ENCODE results near the gene SLC2A4RG. TPM values are rescaled to one million over a fixed set of nuclear protein-coding genes. Genes with fewer than 3 reads are reported as not detected.
A peak's percentile ranks its signal among the peaks of the same experiment; 100 is the strongest.

Gene SLC2A4RG
- total RNA-seq, 1 donor from 2014 or later = 64.1 TPM

- H3K4me3 ChIP-seq = no peak overlapping the region
- DNase-seq (peak; percentile 65), ATAC-seq (no peak)
- peaks cover under 1% of the 10 kb centered on the region for H3K4me1 ChIP-seq
- H3K36me3 ChIP-seq = peaks cover 22% of the 10 kb centered on the region
- H3K27ac ChIP-seq = no peak overlapping the region
- no peaks in the 10 kb centered on the region for H3K9me3 ChIP-seq
- H3K27me3 ChIP-seq = no peaks in the 10 kb centered on the region
- TF ChIP-seq CTCF (IDR thresholded peaks at IDR 0.05) = no peak
- intact Hi-C loops (cut with DNase I) = no loop called here
These were observed 7.3 kb downstream of the SLC2A4RG start for GRCh38 chr20:63746751-63747315.

GRCh38 chr20:63747622-63748069 lies 8.1 kb downstream of the SLC2A4RG start:
- peaks cover 14% of the 10 kb centered on the region for H3K36me3 ChIP-seq
- no peak overlapping the region for H3K27ac ChIP-seq
- no peak overlapping the region for H3K4me3 ChIP-seq
- no peaks in the 10 kb centered on the region for H3K27me3 ChIP-seq
- ATAC-seq = no peak
- intact Hi-C loops (cut with DNase I) = no loop called here
- no peak for DNase-seq
- H3K9me3 ChIP-seq = no peaks in the 10 kb centered on the region
- no peaks in the 10 kb centered on the region for H3K4me1 ChIP-seq
- TF ChIP-seq CTCF (IDR thresholded peaks at IDR 0.05) = no peak

- H3K9me3 ChIP-seq = no peaks in the 10 kb centered on the region
- H3K4me3 ChIP-seq = no peak overlapping the region
- no peak for TF ChIP-seq CTCF (IDR thresholded peaks at IDR 0.05)
- peaks cover 8% of the 10 kb centered on the region for H3K36me3 ChIP-seq
- no peak for DNase-seq
- intact Hi-C loops (cut with DNase I) = no loop called here
- no peaks in the 10 kb centered on the region for H3K27me3 ChIP-seq
- no peaks in the 10 kb centered on the region for H3K4me1 ChIP-seq
- no peak for ATAC-seq
- H3K27ac ChIP-seq = no peak overlapping the region
These were observed 8.7 kb downstream of the SLC2A4RG start for GRCh38 chr20:63748070-63748933.

- TF ChIP-seq CTCF (IDR thresholded peaks at IDR 0.05) = no peak
- no peaks in the 10 kb centered on the region for H3K9me3 ChIP-seq
- no peak for ATAC-seq
- intact Hi-C loops (cut with DNase I) = no loop called here
- H3K27ac ChIP-seq = no peak overlapping the region
- peaks cover 2% of the 10 kb centered on the region for H3K36me3 ChIP-seq
- H3K4me3 ChIP-seq = no peak overlapping the region
- no peaks in the 10 kb centered on the region for H3K27me3 ChIP-seq
- no peaks in the 10 kb centered on the region for H3K4me1 ChIP-seq
- DNase-seq = no peak
These were observed 9.3 kb downstream of the SLC2A4RG start for GRCh38 chr20:63748934-63749270.

- Histone ChIP-seq H3K27ac (no peak overlapping the region), H3K4me1 (no peaks in the 10 kb centered on the region), H3K9me3 (no peaks in the 10 kb centered on the region), H3K36me3 (no peaks in the 10 kb centered on the region), H3K27me3 (no peaks in the 10 kb centered on the region), H3K4me3 (no peak overlapping the region)
- DNase-seq = no peak
- no peak for ATAC-seq
- no peak for TF ChIP-seq CTCF (IDR thresholded peaks at IDR 0.05)
- intact Hi-C loops (cut with DNase I) = no loop called here
These were observed 10.3 kb downstream of the SLC2A4RG start for GRCh38 chr20:63749597-63750508.

Measured in upper lobe of right lung (tissue), 1 donor.